ENCODE data around the gene SART3.

DNA sequence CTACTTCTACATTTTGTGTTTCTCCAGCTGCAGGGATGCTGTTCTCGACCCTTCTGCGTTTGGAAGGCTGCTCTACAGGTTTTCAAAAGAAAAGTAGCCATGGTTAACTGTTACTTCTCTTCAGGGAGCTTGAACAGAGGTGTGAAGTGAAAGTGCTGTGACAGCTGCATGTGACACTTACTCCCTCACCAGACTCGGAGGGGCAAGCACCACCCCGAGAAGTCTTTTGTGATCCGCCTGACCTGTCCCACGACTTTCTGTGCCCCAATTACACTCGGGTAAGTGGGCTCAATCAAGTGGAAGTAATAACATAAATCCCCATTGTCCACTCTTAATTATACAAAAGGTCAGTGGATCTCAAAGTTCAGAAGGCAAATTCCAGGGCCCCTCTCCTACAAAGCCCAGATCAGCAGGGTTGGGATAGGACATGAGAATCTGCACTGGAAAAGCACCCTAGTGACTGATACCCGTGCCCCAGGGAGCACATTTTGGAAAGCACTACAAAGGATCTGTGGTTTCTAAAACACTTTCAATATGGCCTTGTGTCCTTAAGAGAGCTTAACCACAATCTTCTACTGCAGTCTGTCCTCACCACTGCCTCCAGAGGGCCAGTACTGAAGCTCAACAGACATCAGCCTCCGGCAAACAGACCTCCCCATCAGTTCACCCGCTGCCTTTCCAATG is 34.3 kb downstream of the SART3 start:
- TF ChIP-seq PBX2 (CRISPR knock-in tag; IDR thresholded peaks at IDR 0.05) (no peak), HNF4G (IDR thresholded peaks at IDR 0.05; ENCODE audit: borderline replicate concordance, low read depth, low read length) (no peak), HNF4G (CRISPR knock-in tag; IDR thresholded peaks at IDR 0.05; ENCODE audit: borderline replicate concordance, low read depth) (no peak), JUND (CRISPR knock-in tag; IDR thresholded peaks at IDR 0.05) (no peak), MXI1 (IDR thresholded peaks at IDR 0.05; ENCODE audit: borderline replicate concordance, low read depth, low read length) (no peak), CTCF (CRISPR knock-in tag; IDR thresholded peaks at IDR 0.05) (no peak), ZZZ3 (CRISPR knock-in tag; IDR thresholded peaks at IDR 0.05; ENCODE audit: borderline replicate concordance) (no peak), REST (IDR thresholded peaks at IDR 0.05; ENCODE audit: borderline replicate concordance in 1 of 2, low read depth in 1 of 2, low read length in 2 of 2) (no peak), CEBPB (IDR thresholded peaks at IDR 0.05; ENCODE audit: borderline replicate concordance, low read depth, low read length) (no peak)

Measured in HepG2 (cell line).